Neural progenitor cell (in vitro differentiated cells): ENCODE data around the gene SELENOM. TPM values are rescaled to one million over a fixed set of nuclear protein-coding genes. Genes with fewer than 3 reads are reported as not detected.
"Not testable (repeated sequence)": the region's sequence is repeated elsewhere in the genome, so short reads cannot be mapped to it uniquely, and the experiment has no call there.

ENCODE experiments used
- DNase-seq: peaks from one replicate; pipeline ENCODE4 v3.0.0-alpha.2; 2016; ENCODE audit warnings: low spot score
- H2AFZ ChIP-seq: fragments of 200-600 bp; sonication (generic); replicated peaks from 2 replicates; pipeline ENCODE4 v1.6.1; 2016; ENCODE audit warnings: antibody characterized with exemption
- H3F3A ChIP-seq: fragments of 200-600 bp; sonication (generic); 2 replicates; pipeline ENCODE4 v1.6.1; 2016; ENCODE audit warnings: antibody characterized with exemption, low read depth
- H3K27ac ChIP-seq: fragments of 200-600 bp; sonication (generic); 2 replicates; pipeline ENCODE4 v1.5.1; 2016; ENCODE audit warnings: mild to moderate bottlenecking
- H3K27me3 ChIP-seq: fragments of 200-600 bp; sonication (generic); 2 replicates; pipeline ENCODE4 v1.6.1; 2016; ENCODE audit warnings: mild to moderate bottlenecking, moderate library complexity
- H3K36me3 ChIP-seq: fragments of 200-600 bp; sonication (generic); 2 replicates; pipeline ENCODE4 v1.5.1; 2016
- H3K4me1 ChIP-seq: fragments of 200-600 bp; sonication (generic); 2 replicates; pipeline ENCODE4 v1.6.1; 2016; ENCODE audit warnings: mixed run types
- H3K4me2 ChIP-seq: fragments of 200-600 bp; sonication (generic); 2 replicates; pipeline ENCODE4 v1.6.1; 2016
- H3K4me3 ChIP-seq: fragments of 200-600 bp; sonication (generic); 2 replicates; pipeline ENCODE4 v1.5.1; 2016
- H3K79me2 ChIP-seq: fragments of 200-600 bp; sonication (generic); 2 replicates; pipeline ENCODE4 v1.6.1; 2016; ENCODE audit warnings: low read depth
- H3K9ac ChIP-seq: fragments of 200-600 bp; sonication (generic); 2 replicates; pipeline ENCODE4 v1.6.1; 2016
- H3K9me3 ChIP-seq: fragments of 200-600 bp; sonication (generic); 2 replicates; pipeline ENCODE4 v1.5.1; 2016; ENCODE audit warnings: low read depth
- H4K20me1 ChIP-seq: fragments of 200-600 bp; sonication (generic); 2 replicates; pipeline ENCODE4 v1.6.1; 2016; ENCODE audit warnings: low read depth
- H3K27ac Mint-ChIP-seq: 3 replicates; pipeline ENCODE4 v1.8.0; 2021; ENCODE audit warnings: mixed read lengths
- H3K27me3 Mint-ChIP-seq: 2 replicates; pipeline ENCODE4 v1.8.0; 2022; ENCODE audit warnings: low read depth, mild to moderate bottlenecking, inconsistent platforms, moderate library complexity, mixed read lengths; ENCODE audit not compliant: insufficient read depth
- H3K36me3 Mint-ChIP-seq: 3 replicates; pipeline ENCODE4 v1.8.0; 2021; ENCODE audit warnings: mixed read lengths
- H3K4me1 Mint-ChIP-seq: 3 replicates; pipeline ENCODE4 v1.8.0; 2021; ENCODE audit warnings: mixed read lengths
- H3K4me3 Mint-ChIP-seq: 3 replicates; pipeline ENCODE4 v1.8.0; 2021; ENCODE audit warnings: mild to moderate bottlenecking, moderate library complexity, mixed read lengths
- H3K9me3 Mint-ChIP-seq: 3 replicates; pipeline ENCODE4 v1.8.0; 2020; ENCODE audit warnings: mixed read lengths
- CTCF ChIP-seq: fragments of 200-600 bp; sonication (generic); IDR thresholded peaks from 2 replicates; pipeline ENCODE4 v1.5.1; 2017; ENCODE audit warnings: antibody characterized with exemption, mild to moderate bottlenecking
- EZH2 ChIP-seq: fragments of 200-600 bp; sonication (generic); IDR thresholded peaks from 2 replicates; pipeline ENCODE4 v1.6.1; 2017; ENCODE audit warnings: antibody characterized with exemption, mild to moderate bottlenecking, moderate library complexity
- EZH2phosphoT487 ChIP-seq: fragments of 200-600 bp; sonication (generic); IDR thresholded peaks from 2 replicates; pipeline ENCODE4 v1.6.1; 2017; ENCODE audit warnings: antibody characterized with exemption
- total RNA-seq: library from RNA; depleted of rRNA; stranded (reverse); fragments of >200 nt; gene quantifications from 2 replicates; pipeline ENCODE4 v1.2.3, GENCODE V29; 2015; ENCODE audit warnings: low replicate concordance

Gene SELENOM
- total RNA-seq, 1 donor from 2014 or later: 7.4 TPM

GRCh38 chr22:31079095-31079642, 28.2 kb downstream of the SELENOM start:
- Mint-ChIP-seq H3K4me1 (peaks cover 21% of the 10 kb centered on the region), H3K27ac (no peak overlapping the region), H3K4me3 (no peak overlapping the region), H3K36me3 (peaks cover 2% of the 10 kb centered on the region), H3K9me3 (no peaks in the 10 kb centered on the region), H3K27me3 (peaks cover 7% of the 10 kb centered on the region)
- DNase-seq: no peak
- no peaks in the 10 kb centered on the region for H3K36me3 ChIP-seq
- no peak overlapping the region for H3K27ac ChIP-seq
- no peak overlapping the region for H3K9ac ChIP-seq
- H3K79me2 ChIP-seq: peaks cover 3% of the 10 kb centered on the region
- H3K27me3 ChIP-seq: no peaks in the 10 kb centered on the region
- peaks cover under 1% of the 10 kb centered on the region for H3K4me1 ChIP-seq
- H3K4me2 ChIP-seq: no peak overlapping the region
- H4K20me1 ChIP-seq: peaks cover 2% of the 10 kb centered on the region
- H3K9me3 ChIP-seq: no peaks in the 10 kb centered on the region
- H3K4me3 ChIP-seq: no peak overlapping the region
- TF ChIP-seq EZH2phosphoT487 (no peak), CTCF (no peak), EZH2 (no peak)
- H3F3A ChIP-seq: peaks cover 11% of the 10 kb centered on the region
- no peak overlapping the region for H2AFZ ChIP-seq

- H3K27ac ChIP-seq, H4K20me1 ChIP-seq, H3K9me3 Mint-ChIP-seq, H3K36me3 Mint-ChIP-seq, H3K4me3 ChIP-seq, H3K4me2 ChIP-seq, H3K36me3 ChIP-seq, H3K4me3 Mint-ChIP-seq, H3F3A ChIP-seq, H3K79me2 ChIP-seq, H3K4me1 ChIP-seq, DNase-seq, H3K9me3 ChIP-seq, H3K27ac Mint-ChIP-seq, H3K27me3 ChIP-seq, H3K9ac ChIP-seq, H2AFZ ChIP-seq, H3K27me3 Mint-ChIP-seq: not testable (repeated sequence)
- H3K4me1 Mint-ChIP-seq: peaks cover 20% of the 10 kb centered on the region
These were observed 29.0 kb downstream of the SELENOM start for GRCh38 chr22:31078389-31078788.

- no peak overlapping the region for H3K9ac ChIP-seq
- Mint-ChIP-seq H3K27me3 (peaks cover 5% of the 10 kb centered on the region), H3K27ac (no peak overlapping the region), H3K4me3 (no peak overlapping the region), H3K4me1 (peaks cover 20% of the 10 kb centered on the region), H3K9me3 (no peaks in the 10 kb centered on the region), H3K36me3 (peaks cover 2% of the 10 kb centered on the region)
- TF ChIP-seq CTCF (no peak), EZH2 (no peak), EZH2phosphoT487 (no peak)
- no peaks in the 10 kb centered on the region for H4K20me1 ChIP-seq
- H3K27ac ChIP-seq: no peak overlapping the region
- H3K4me1 ChIP-seq: no peaks in the 10 kb centered on the region
- no peaks in the 10 kb centered on the region for H3K9me3 ChIP-seq
- no peak for DNase-seq
- H3K79me2 ChIP-seq: no peaks in the 10 kb centered on the region
- no peak overlapping the region for H2AFZ ChIP-seq
- H3K4me2 ChIP-seq: no peak overlapping the region
- no peak overlapping the region for H3K4me3 ChIP-seq
- no peaks in the 10 kb centered on the region for H3K36me3 ChIP-seq
- no peaks in the 10 kb centered on the region for H3K27me3 ChIP-seq
- peaks cover 5% of the 10 kb centered on the region for H3F3A ChIP-seq
These were observed 29.7 kb downstream of the SELENOM start for GRCh38 chr22:31077681-31078080.

GRCh38 chr22:31075961-31076360, 31.4 kb downstream of the SELENOM start:
- no peaks in the 10 kb centered on the region for H3K9me3 ChIP-seq
- DNase-seq: no peak
- peaks cover 5% of the 10 kb centered on the region for H3F3A ChIP-seq
- Mint-ChIP-seq H3K4me1 (peaks cover 8% of the 10 kb centered on the region), H3K4me3 (no peak overlapping the region), H3K27ac (no peak overlapping the region), H3K36me3 (no peaks in the 10 kb centered on the region), H3K27me3 (no peaks in the 10 kb centered on the region), H3K9me3 (no peaks in the 10 kb centered on the region)
- no peak overlapping the region for H3K9ac ChIP-seq
- no peak overlapping the region for H3K27ac ChIP-seq
- no peaks in the 10 kb centered on the region for H4K20me1 ChIP-seq
- no peak overlapping the region for H3K4me3 ChIP-seq
- no peak overlapping the region for H2AFZ ChIP-seq
- H3K36me3 ChIP-seq: no peaks in the 10 kb centered on the region
- no peaks in the 10 kb centered on the region for H3K27me3 ChIP-seq
- no peak for TF ChIP-seq CTCF
- TF ChIP-seq EZH2: no peak
- no peak for TF ChIP-seq EZH2phosphoT487
- no peaks in the 10 kb centered on the region for H3K79me2 ChIP-seq
- no peaks in the 10 kb centered on the region for H3K4me1 ChIP-seq
- no peak overlapping the region for H3K4me2 ChIP-seq

- H3K4me3 ChIP-seq, H3K79me2 ChIP-seq, H3K4me1 ChIP-seq, DNase-seq, H3K27ac ChIP-seq, H3K9me3 Mint-ChIP-seq, H3K4me2 ChIP-seq, H3K36me3 Mint-ChIP-seq, H3K27ac Mint-ChIP-seq, H3K27me3 Mint-ChIP-seq, H4K20me1 ChIP-seq, H3K4me1 Mint-ChIP-seq, H3K9ac ChIP-seq, H3K4me3 Mint-ChIP-seq, H3K9me3 ChIP-seq, H3F3A ChIP-seq, H2AFZ ChIP-seq, H3K36me3 ChIP-seq, H3K27me3 ChIP-seq: not testable (repeated sequence)
These were observed 33.7 kb downstream of the SELENOM start for GRCh38 chr22:31073545-31074145.

GRCh38 chr22:31073125-31073524, 34.2 kb downstream of the SELENOM start:
- H3K9me3 Mint-ChIP-seq, H3K4me3 ChIP-seq, H3K27me3 ChIP-seq, H3K9me3 ChIP-seq, H3K9ac ChIP-seq, H3K79me2 ChIP-seq, H3K4me3 Mint-ChIP-seq, H3K36me3 ChIP-seq, H2AFZ ChIP-seq, H3K27ac ChIP-seq, H3F3A ChIP-seq, H3K4me1 ChIP-seq, H3K36me3 Mint-ChIP-seq, H3K4me1 Mint-ChIP-seq, DNase-seq, H3K27me3 Mint-ChIP-seq, H4K20me1 ChIP-seq, H3K4me2 ChIP-seq: not testable (repeated sequence)
- H3K27ac Mint-ChIP-seq: peak overlapping the region; percentile 42
